NCI-H1694 (cell line): ENCODE measurements around the gene LRRTM4.
"Not testable (repeated sequence)": the region's sequence is repeated elsewhere in the genome, so short reads cannot be mapped to it uniquely, and the experiment has no call there.

ENCODE experiments used
- DNase-seq: peaks from one replicate; lab custom pipeline; 2025; lab: John Stamatoyannopoulos, UW

Gene LRRTM4

GRCh38 chr2:77314721-77315120 is 207.5 kb downstream of the LRRTM4 start:
- DNase-seq, result no peak

- DNase-seq, result peak; percentile 91
These were observed 211.8 kb downstream of the LRRTM4 start for GRCh38 chr2:77310416-77310815.

GRCh38 chr2:77309725-77310124 is 212.5 kb downstream of the LRRTM4 start:
- DNase-seq, result no peak

- DNase-seq, result no peak
These were observed 220.7 kb downstream of the LRRTM4 start for GRCh38 chr2:77301441-77301840.

GRCh38 chr2:77296791-77297190 is 225.4 kb downstream of the LRRTM4 start:
- DNase-seq, result no peak

GRCh38 chr2:77294474-77294873 is 227.7 kb downstream of the LRRTM4 start:
- no peak for DNase-seq

- no peak for DNase-seq
These were observed 237.8 kb downstream of the LRRTM4 start for GRCh38 chr2:77284353-77284752.

- no peak for DNase-seq
These were observed 250.9 kb downstream of the LRRTM4 start for GRCh38 chr2:77271262-77271661.

GRCh38 chr2:77270433-77270832 is 251.7 kb downstream of the LRRTM4 start:
- DNase-seq, result no peak

- no peak for DNase-seq
These were observed 253.6 kb downstream of the LRRTM4 start for GRCh38 chr2:77268626-77269025.

- DNase-seq, result no peak
These were observed 289.2 kb downstream of the LRRTM4 start for GRCh38 chr2:77232909-77233425.

- DNase-seq, result peak; percentile 85
These were observed 293.8 kb downstream of the LRRTM4 start for GRCh38 chr2:77228391-77228790.

GRCh38 chr2:77210725-77211124 is 311.5 kb downstream of the LRRTM4 start:
- no peak for DNase-seq

GRCh38 chr2:77207331-77207730 is 314.8 kb downstream of the LRRTM4 start:
- DNase-seq, result no peak

- DNase-seq, result no peak
These were observed 320.4 kb downstream of the LRRTM4 start for GRCh38 chr2:77201755-77202154.

GRCh38 chr2:77199411-77199810 is 322.8 kb downstream of the LRRTM4 start:
- no peak for DNase-seq

GRCh38 chr2:77193858-77194448 is 328.2 kb downstream of the LRRTM4 start:
- no peak for DNase-seq

GRCh38 chr2:77192811-77193289 is 329.3 kb downstream of the LRRTM4 start:
- DNase-seq, result no peak

- DNase-seq, result no peak
These were observed 330.5 kb downstream of the LRRTM4 start for GRCh38 chr2:77191665-77192064.

GRCh38 chr2:77190721-77191346 is 331.3 kb downstream of the LRRTM4 start:
- DNase-seq, result no peak

- no peak for DNase-seq
These were observed 337.1 kb downstream of the LRRTM4 start for GRCh38 chr2:77185052-77185451.

- DNase-seq, result no peak
These were observed 342.9 kb downstream of the LRRTM4 start for GRCh38 chr2:77179297-77179696.

GRCh38 chr2:77175266-77175780 is 346.9 kb downstream of the LRRTM4 start:
- not testable (repeated sequence) for DNase-seq
